SK-N-SH (cell line): ENCODE data around the gene EML5. TPM values are rescaled to one million over a fixed set of nuclear protein-coding genes. Genes with fewer than 3 reads are reported as not detected.

Experiments
- CTCF ChIA-PET: fragments of 300-600, 350-600 bp; formaldehyde crosslinking; extraction: SDS; loops from one replicate; lab custom pipeline; 2021; lab: Yijun Ruan, JAX
- POLR2A ChIA-PET: fragments of 350-600 bp; sonication (Branson Sonifier 250); formaldehyde crosslinking; extraction: SDS; loops from one replicate; lab custom pipeline; 2020; ENCODE audit warnings: antibody characterized with exemption, inconsistent platforms; lab: Yijun Ruan, JAX
- DNase-seq: peaks from one replicate; pipeline ENCODE4 v3.0.0; 2012
- H2AFZ ChIP-seq: fragments of 200-600 bp; sonication (generic); 2 replicates; pipeline ENCODE4 v1.8.1; 2016; ENCODE audit warnings: antibody characterized with exemption, mild to moderate bottlenecking, low read depth
- H3F3A ChIP-seq: fragments of 200-600 bp; sonication (generic); replicated peaks from 2 replicates; pipeline ENCODE3; 2016; ENCODE audit warnings: antibody characterized with exemption, mild to moderate bottlenecking; ENCODE audit not compliant: insufficient read depth
- H3K27ac ChIP-seq, 2 experiments: fragments of 200-500 bp in 1 of 2; fragments of 200-600 bp in 1 of 2; sonication (Bioruptor generic) in 1 of 2; sonication (generic), shearing (Covaris generic) in 1 of 2; 2 replicates each; pipeline versions ENCODE4 v1.5.1 to v1.6.1; 2014 to 2016; ENCODE audit warnings: low read depth in 2 of 2, inconsistent platforms in 1 of 2, low read length in 1 of 2, mild to moderate bottlenecking in 1 of 2, mixed read lengths in 1 of 2
- H3K27me3 ChIP-seq: fragments of 200-600 bp; sonication (generic), shearing (Covaris generic); 2 replicates; pipeline ENCODE4 v1.6.1; 2016; ENCODE audit warnings: mixed run types; ENCODE audit not compliant: insufficient read depth
- H3K36me3 ChIP-seq, 2 experiments: fragments of 200-500 bp in 1 of 2; fragments of 200-600 bp in 1 of 2; sonication (Bioruptor generic) in 1 of 2; sonication (generic) in 1 of 2; replicated peaks in 1 of 2; 2 replicates each; pipeline versions ENCODE3 to v1.5.1; 2014 to 2016; ENCODE audit warnings: low read length in 1 of 2, mild to moderate bottlenecking in 1 of 2; ENCODE audit not compliant: insufficient read depth in 2 of 2, control insufficient read depth in 1 of 2
- H3K4me1 ChIP-seq, 2 experiments: fragments of 200-500 bp in 1 of 2; fragments of 200-600 bp in 1 of 2; sonication (Bioruptor generic) in 1 of 2; sonication (generic), shearing (Covaris generic) in 1 of 2; 2 replicates each; pipeline versions ENCODE4 v1.5.1 to v1.6.1; 2014 to 2016; ENCODE audit warnings: low read depth in 1 of 2, low read length in 1 of 2, mixed run types in 1 of 2; ENCODE audit not compliant: insufficient read depth in 2 of 2, control insufficient read depth in 1 of 2
- H3K4me2 ChIP-seq: fragments of 200-600 bp; sonication (generic), shearing (Covaris generic); 2 replicates; pipeline ENCODE4 v1.6.1; 2017; ENCODE audit warnings: mixed run types
- H3K4me3 ChIP-seq, 2 experiments: fragments of 200-500 bp in 1 of 2; fragments of 200-600 bp in 1 of 2; sonication (Bioruptor generic) in 1 of 2; sonication (generic), shearing (Covaris generic) in 1 of 2; 2 replicates each; pipeline versions ENCODE4 v1.5.1 to v1.8.1; 2014 to 2016; ENCODE audit warnings: low read depth in 2 of 2, inconsistent platforms in 1 of 2, low read length in 1 of 2, mild to moderate bottlenecking in 1 of 2, mixed read lengths in 1 of 2, moderate library complexity in 1 of 2
- H3K79me2 ChIP-seq: fragments of 200-600 bp; sonication (generic); 2 replicates; pipeline ENCODE4 v1.8.1; 2017; ENCODE audit warnings: mild to moderate bottlenecking; ENCODE audit not compliant: insufficient read depth
- H3K9ac ChIP-seq: fragments of 200-600 bp; sonication (generic); 2 replicates; pipeline ENCODE4 v1.6.1; 2017; ENCODE audit warnings: mixed run types
- H3K9me2 ChIP-seq: fragments of 200-600 bp; sonication (generic); 2 replicates; pipeline ENCODE4 v1.6.1; 2017; ENCODE audit warnings: mixed run types
- H3K9me3 ChIP-seq: fragments of 200-600 bp; sonication (generic); 2 replicates; pipeline ENCODE4 v1.6.1; 2017; ENCODE audit warnings: mixed run types, mild to moderate bottlenecking, moderate library complexity
- H4K20me1 ChIP-seq: fragments of 200-600 bp; sonication (generic); 2 replicates; pipeline ENCODE4 v1.6.1; 2017; ENCODE audit warnings: mild to moderate bottlenecking, mixed run types; ENCODE audit not compliant: insufficient read depth
- CHD2 ChIP-seq: fragments of 150-350 bp; IDR thresholded peaks from 2 replicates; pipeline ENCODE4 v1.6.1; 2018; ENCODE audit warnings: low read length; ENCODE audit not compliant: partially characterized antibody
- EP300 ChIP-seq, 2 experiments: IDR thresholded peaks; 2 replicates each; pipeline versions ENCODE4 v1.4.0 to v1.6.1; 2012; ENCODE audit warnings: borderline replicate concordance in 1 of 2, low read depth in 1 of 2, low read length in 1 of 2
- EZH2phosphoT487 ChIP-seq: fragments of 200-600 bp; sonication (generic); IDR thresholded peaks from 2 replicates; pipeline ENCODE4 v1.6.1; 2017; ENCODE audit warnings: low read depth, mixed run types, mild to moderate bottlenecking, antibody characterized with exemption, moderate library complexity, borderline replicate concordance
- FOSL2 ChIP-seq: IDR thresholded peaks from 2 replicates; pipeline ENCODE4 v1.4.0; 2012; ENCODE audit warnings: low read depth, mild to moderate bottlenecking, moderate library complexity, borderline replicate concordance
- JUND ChIP-seq: IDR thresholded peaks from 2 replicates; pipeline ENCODE4 v1.4.0; 2012
- MEF2A ChIP-seq: IDR thresholded peaks from 2 replicates; pipeline ENCODE4 v1.4.0; 2012; ENCODE audit warnings: low read depth, borderline replicate concordance
- NRF1 ChIP-seq: IDR thresholded peaks from 2 replicates; pipeline ENCODE4 v1.6.1; 2012; ENCODE audit warnings: low read depth, mild to moderate bottlenecking, low read length
- REST ChIP-seq: IDR thresholded peaks from 2 replicates; pipeline ENCODE4 v1.6.1; 2012; ENCODE audit warnings: mild to moderate bottlenecking, low read depth, low read length, moderate library complexity
- RFX5 ChIP-seq: IDR thresholded peaks from 2 replicates; pipeline ENCODE4 v1.6.1; 2012; ENCODE audit warnings: mild to moderate bottlenecking, improper control_type of control experiment, low read length
- TEAD4 ChIP-seq: IDR thresholded peaks from 2 replicates; pipeline ENCODE4 v1.4.0; 2012; ENCODE audit warnings: mild to moderate bottlenecking, borderline replicate concordance; ENCODE audit not compliant: insufficient read depth
- WGBS: methylation state at CpG from one replicate; pipeline ENCODE4 v1.1.6; 2017; ENCODE audit warnings: low lambda C conversion rate; 5-methylcytosine and 5-hydroxymethylcytosine counted together
- polyA plus RNA-seq, 3 experiments: library from polyadenylated mRNA; depleted of rRNA; stranded (reverse); fragments of >200 nt; gene quantifications; 2 replicates each; pipeline ENCODE4 v1.2.3, GENCODE V29; 2012
- TF ChIP-seq, protein P1 (sequence below): IDR thresholded peaks from 2 replicates; pipeline ENCODE4 v1.4.0; 2012; ENCODE audit warnings: low read depth, borderline replicate concordance

Gene EML5
- polyA plus RNA-seq, 1 of the 3 experiments (the other 2 are of a cell fraction): 0.23 TPM

DNA sequence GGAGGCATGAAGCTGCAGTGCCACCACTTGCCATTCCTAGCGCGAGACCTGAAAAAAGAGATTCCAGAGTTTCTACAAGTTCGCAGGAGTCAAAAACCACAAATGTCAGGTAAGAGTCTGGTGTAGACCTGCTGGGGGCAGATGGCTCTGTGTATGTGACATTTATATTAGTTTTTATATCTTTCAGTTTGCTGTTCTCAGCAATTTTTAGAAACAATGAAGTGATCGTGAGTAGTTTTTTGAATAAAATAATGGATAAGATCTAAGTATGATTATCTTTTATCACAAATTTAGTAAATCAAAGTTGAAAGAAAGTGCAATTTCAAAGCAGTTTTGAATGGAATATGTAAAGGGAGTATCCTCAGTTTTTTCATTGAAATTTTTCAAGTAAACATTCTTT lies 220.6 kb downstream of the EML5 start:
- Histone ChIP-seq H3K36me3 (peaks cover 84 to 92% of the 10 kb centered on the region in 2 experiments), H2AFZ (no peak overlapping the region), H3K4me1 (no peaks in the 10 kb centered on the region), H3K27ac (no peak overlapping the region), H4K20me1 (peaks cover 5% of the 10 kb centered on the region; the same call in 1 of the 2 replicates), H3K4me3 (no peak overlapping the region), H3K9me3 (no peaks in the 10 kb centered on the region), H3K79me2 (peaks cover 24% of the 10 kb centered on the region), H3K27me3 (no peaks in the 10 kb centered on the region), H3K9me2 (no peaks in the 10 kb centered on the region), H3K4me2 (no peak overlapping the region), H3K9ac (no peak overlapping the region), H3F3A (no peaks in the 10 kb centered on the region)
- TF ChIP-seq NRF1 (no peak), JUND (no peak), FOSL2 (no peak), MEF2A (no peak), TEAD4 (no peak), RFX5 (no peak), CHD2 (no peak), EZH2phosphoT487 (no peak), REST (no peak), EP300 (IDR thresholded peaks at IDR 0.05; ENCODE audit: borderline replicate concordance in 1 of 2, low read depth in 1 of 2, low read length in 1 of 2) (no peak)
- TF ChIP-seq, protein P1, sequence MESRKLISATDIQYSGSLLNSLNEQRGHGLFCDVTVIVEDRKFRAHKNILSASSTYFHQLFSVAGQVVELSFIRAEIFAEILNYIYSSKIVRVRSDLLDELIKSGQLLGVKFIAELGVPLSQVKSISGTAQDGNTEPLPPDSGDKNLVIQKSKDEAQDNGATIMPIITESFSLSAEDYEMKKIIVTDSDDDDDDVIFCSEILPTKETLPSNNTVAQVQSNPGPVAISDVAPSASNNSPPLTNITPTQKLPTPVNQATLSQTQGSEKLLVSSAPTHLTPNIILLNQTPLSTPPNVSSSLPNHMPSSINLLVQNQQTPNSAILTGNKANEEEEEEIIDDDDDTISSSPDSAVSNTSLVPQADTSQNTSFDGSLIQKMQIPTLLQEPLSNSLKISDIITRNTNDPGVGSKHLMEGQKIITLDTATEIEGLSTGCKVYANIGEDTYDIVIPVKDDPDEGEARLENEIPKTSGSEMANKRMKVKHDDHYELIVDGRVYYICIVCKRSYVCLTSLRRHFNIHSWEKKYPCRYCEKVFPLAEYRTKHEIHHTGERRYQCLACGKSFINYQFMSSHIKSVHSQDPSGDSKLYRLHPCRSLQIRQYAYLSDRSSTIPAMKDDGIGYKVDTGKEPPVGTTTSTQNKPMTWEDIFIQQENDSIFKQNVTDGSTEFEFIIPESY: no peak
- WGBS: 93% methylated on average over 4 of the region's 4 CpGs
- CTCF ChIA-PET: no interaction called here
- no peak for DNase-seq
- POLR2A ChIA-PET: interaction anchor here (1.0 kb wide), 1 partner anchor 9 kb away, joined by 3 read pairs; no protein-coding TSS in a partner anchor

- H3K27ac ChIP-seq: no peak overlapping the region
- H4K20me1 ChIP-seq: peaks cover 32% of the 10 kb centered on the region
- H3K79me2 ChIP-seq: peaks cover 61% of the 10 kb centered on the region
- peaks cover 13% of the 10 kb centered on the region for H3F3A ChIP-seq
- H3K9me3 ChIP-seq: no peaks in the 10 kb centered on the region
- no peak overlapping the region for H2AFZ ChIP-seq
- ChIA-PET CTCF (interaction anchor here (1.2 kb wide), 1 partner anchor 25 kb away, joined by 3 read pairs; no protein-coding TSS in a partner anchor), POLR2A (no interaction called here)
- H3K9me2 ChIP-seq: no peaks in the 10 kb centered on the region
- peaks cover 0 to 9% of the 10 kb centered on the region in 2 experiments; a peak in 3 of 4 replicates for H3K4me1 ChIP-seq
- H3K4me3 ChIP-seq: no peak overlapping the region
- H3K4me2 ChIP-seq: no peak overlapping the region
- 90% methylated on average over 3 of the region's 3 CpGs for WGBS
- no peak for DNase-seq
- H3K36me3 ChIP-seq: peaks cover 56 to 67% of the 10 kb centered on the region in 2 experiments
- H3K27me3 ChIP-seq: no peaks in the 10 kb centered on the region
- TF ChIP-seq EZH2phosphoT487 (no peak), REST (no peak)
- TF ChIP-seq, all 33 proteins: peak for 0
- H3K9ac ChIP-seq: no peak overlapping the region
These were observed 224.6 kb downstream of the EML5 start for GRCh38 chr14:88568196-88568595.
